Non-pigmented ciliary epithelial cell (primary cell): ENCODE results near the gene SLC25A20.
"Not testable (repeated sequence)": the region's sequence is repeated elsewhere in the genome, so short reads cannot be mapped to it uniquely, and the experiment has no call there.

Experiments
- DNase-seq: peaks from one replicate; pipeline ENCODE4 v3.0.0-alpha.2; 2010; ENCODE audit warnings: low read depth

The SLC25A20 gene, protein sequence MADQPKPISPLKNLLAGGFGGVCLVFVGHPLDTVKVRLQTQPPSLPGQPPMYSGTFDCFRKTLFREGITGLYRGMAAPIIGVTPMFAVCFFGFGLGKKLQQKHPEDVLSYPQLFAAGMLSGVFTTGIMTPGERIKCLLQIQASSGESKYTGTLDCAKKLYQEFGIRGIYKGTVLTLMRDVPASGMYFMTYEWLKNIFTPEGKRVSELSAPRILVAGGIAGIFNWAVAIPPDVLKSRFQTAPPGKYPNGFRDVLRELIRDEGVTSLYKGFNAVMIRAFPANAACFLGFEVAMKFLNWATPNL

DNA sequence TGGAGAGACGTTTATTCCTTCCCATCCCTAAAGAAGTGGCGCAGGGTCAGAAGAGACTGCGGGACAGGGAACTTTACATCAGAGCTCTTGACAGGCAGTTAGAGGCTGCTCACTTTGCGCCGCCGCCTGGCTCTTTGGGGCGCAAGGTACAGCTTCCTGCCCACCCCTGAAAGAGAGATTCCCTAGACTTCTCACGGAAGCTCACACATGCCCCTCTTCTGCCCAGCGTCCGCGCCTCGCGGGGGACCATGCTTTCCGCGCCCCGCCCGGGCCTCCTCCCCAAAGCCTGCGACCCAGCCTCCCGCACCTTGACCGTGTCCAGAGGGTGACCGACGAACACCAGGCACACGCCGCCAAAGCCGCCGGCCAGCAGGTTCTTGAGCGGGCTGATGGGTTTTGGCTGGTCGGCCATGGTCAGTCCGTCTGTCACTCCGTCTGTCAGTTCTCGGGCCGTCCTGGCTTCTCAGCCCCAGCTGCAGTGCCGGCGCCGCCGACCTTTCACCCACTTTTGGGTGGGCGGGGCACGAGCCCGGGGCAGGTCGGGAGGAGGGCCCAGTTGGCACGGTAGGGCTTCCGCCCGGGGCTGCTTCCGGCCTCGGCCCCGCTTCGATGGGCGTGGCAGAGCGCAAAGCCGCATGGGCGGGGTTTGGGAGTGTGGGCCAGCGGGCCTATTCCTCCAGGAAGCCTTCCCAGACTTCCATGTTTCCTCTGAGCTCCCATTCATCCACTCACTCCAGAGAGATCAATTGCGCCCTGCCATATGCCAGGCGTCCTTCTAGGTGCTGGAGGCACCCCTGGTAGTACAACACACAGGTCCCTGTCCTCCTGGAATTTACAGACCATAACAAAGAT, at the start of gene SLC25A20:
Gene SLC25A20 (minus strand): TSS at position 500 of the 852 bp plus-strand sequence. CDS start 88 bp downstream, at position 412.
- DNase-seq: peak; percentile 20

DNA sequence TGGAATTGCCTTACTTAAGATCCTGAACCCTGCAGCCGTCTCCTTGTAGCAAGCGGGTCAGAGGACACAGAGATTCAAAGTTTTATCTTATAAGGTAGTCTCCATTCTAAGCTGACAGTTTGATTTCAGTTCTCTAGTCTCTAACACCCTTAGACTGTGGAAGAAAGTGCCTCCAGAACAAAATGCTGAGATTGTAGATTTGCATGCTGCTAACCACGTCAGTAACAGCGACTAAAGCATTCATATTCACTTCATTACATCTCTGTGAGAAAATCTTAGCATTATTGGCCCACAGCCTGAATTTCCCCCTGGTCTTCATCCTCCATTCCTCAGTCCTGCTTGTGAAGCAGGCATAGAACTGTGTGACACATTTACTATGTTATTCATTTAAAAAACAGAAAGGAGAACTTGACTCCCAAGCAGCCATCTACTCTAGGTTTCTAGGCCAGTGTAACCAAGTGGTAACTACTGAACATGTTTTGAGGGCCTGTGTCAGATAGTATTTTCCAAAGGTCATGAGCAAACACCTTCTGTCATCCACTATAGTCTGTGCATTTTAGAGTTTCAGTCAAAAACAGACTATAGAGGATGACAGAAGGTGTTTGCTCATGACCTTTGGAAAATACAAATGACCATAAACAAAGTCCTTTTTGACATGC, 47.3 kb upstream of the SLC25A20 start:
- no peak for DNase-seq

DNA sequence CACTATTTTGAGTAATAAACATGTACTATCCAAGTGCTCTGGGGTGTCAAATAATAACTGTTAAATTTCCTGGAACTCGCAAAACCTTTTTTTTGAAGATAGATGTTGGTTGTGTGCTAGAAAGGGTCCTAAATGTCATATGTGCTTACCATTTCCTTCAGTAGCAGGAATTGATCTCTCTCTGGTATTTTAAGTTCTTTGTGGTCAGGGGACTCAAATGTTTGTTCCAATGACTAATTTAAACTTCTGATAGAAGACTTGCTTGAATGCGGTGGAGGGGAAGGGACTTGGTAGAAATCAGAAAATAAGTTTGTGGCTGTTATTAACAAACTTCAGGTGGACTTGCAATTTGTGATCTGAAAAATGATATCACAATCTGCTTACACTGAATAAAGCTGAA, 46.8 kb upstream of the SLC25A20 start:
- DNase-seq: no peak

DNA sequence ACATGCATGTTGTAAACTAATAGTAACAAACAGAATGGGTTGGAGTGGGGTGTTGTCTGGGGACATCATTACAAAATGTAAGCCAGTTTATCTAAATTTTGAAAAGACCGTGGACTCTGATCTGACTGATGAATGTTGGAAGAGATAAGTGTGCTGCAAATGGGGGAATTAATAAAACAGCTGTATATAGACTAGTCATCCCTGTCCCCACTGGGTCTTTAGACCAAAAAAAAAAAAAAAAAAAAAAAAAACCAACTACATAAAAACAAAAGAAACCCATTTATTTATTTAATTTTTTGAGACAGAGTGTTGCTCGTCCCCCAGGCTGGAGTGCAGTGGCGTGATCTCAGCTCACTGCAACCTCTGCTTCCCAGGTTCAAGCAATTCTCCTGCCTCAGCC, 40.0 kb upstream of the SLC25A20 start:
- DNase-seq: no peak

DNA sequence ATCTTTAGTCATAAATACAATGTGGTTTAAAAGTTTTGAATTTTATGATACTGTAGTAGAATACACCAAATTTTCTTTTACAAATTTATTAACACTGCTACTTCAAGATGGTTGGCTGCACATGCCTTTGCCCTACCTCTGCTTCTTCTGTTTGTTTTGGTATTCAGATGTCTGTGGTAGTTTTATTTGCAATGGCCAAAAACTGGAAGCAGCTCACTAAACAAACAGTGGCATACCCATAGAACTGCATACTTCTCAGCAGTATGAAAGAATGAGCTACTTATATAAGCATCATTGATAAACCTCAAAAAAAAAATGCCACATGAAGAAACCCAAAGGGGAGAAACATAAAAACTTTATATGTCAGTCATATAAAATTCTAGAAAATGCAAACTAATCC, 39.5 kb upstream of the SLC25A20 start:
- DNase-seq: no peak

DNA sequence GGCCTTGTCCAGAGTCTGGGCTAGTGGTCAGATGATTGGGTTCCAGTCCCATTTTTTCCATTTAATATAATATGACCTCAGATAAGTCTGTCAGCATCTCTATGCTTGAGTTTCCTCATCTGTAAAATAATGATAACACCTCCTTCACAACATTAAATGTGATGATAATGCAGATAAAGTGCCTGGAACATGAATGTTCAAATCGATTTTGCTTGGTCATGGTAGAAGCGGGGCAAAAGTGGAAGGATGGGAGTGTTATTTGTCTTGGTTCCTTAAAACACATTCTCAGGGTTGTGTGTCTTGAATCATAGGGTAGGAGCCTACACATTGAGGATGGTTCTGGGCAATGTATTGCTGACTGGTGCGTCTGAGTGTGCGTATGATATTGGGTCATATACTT, 36.8 kb upstream of the SLC25A20 start:
- no peak for DNase-seq

DNA sequence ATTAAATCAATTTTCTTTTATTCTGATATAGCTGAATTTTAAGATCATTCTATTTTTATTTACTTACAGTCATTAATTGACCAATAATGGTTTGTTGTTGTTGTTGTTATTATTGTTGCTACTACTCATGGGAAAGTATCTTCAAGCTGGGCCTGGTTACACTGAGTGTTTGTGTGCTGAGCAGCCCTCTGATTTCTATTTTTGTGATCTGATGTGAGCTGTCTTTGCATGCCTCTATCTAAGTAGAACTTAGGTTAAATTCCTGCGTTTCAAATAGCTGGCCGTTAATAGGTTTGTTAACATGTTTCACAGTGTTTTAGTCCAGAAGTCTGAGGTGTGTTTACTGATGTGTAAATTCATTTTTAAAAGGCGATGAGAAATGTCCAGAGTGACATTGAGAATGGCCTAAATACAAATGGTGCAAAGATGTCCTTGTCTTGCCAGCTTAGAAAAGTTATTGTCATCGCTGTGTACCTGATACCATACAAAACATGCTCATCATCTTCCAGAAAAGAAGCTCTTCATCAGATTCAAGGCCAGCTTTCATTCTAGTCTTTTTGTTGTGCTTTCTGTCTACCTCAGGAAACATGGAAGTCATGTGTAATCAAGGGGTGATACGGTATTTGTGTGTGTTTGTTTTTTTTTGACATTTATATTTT, 35.8 kb upstream of the SLC25A20 start:
- DNase-seq: no peak

DNA sequence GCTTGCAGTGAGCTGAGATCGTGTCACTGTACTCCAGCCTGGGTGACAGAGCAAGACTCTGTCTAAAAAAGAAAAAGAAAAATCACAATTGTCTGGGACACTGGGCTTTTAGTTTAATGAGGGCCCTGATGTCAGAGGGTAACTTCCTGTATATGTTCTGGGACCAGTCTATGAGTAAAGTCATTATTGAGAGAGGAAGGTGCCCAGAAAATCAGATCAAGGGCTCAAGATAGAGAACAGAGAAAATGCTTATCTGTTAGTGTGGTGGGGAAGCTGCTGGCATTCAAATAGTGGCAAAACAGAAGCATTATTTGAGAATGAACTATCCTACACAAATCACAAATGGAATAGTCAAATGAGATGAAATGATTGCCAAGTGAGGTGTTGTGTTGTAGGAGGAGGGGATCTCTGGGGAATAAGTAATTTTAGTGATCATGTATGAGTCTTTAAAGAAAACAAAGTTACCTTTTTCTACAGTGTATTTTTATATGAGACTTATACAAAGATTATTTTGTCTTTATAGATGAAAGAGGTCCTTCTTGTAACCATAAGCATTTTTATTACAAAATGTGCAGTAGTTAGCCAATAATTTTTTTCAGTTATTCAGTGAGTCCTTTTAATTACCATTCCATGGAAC, 33.4 kb upstream of the SLC25A20 start:
- DNase-seq: no peak

DNA sequence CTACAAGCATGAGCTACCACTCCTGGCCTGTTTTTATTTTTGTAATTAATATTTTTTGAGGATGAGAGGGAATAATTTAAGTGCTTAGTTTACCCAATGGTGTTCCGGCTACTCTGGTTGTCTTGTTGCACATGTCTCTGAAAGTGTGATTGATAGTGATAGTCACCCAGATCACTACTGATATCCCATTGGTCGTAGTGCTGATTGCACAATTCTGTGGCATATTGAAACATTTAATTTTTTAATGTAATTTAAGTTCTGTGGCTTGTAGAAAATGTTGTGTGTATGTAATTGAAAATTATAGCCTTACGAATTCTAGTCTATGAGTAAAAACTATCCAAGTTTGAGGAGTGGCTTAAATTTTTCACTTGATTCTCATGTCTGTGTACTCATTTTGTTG, 31.9 kb upstream of the SLC25A20 start:
- DNase-seq: no peak

DNA sequence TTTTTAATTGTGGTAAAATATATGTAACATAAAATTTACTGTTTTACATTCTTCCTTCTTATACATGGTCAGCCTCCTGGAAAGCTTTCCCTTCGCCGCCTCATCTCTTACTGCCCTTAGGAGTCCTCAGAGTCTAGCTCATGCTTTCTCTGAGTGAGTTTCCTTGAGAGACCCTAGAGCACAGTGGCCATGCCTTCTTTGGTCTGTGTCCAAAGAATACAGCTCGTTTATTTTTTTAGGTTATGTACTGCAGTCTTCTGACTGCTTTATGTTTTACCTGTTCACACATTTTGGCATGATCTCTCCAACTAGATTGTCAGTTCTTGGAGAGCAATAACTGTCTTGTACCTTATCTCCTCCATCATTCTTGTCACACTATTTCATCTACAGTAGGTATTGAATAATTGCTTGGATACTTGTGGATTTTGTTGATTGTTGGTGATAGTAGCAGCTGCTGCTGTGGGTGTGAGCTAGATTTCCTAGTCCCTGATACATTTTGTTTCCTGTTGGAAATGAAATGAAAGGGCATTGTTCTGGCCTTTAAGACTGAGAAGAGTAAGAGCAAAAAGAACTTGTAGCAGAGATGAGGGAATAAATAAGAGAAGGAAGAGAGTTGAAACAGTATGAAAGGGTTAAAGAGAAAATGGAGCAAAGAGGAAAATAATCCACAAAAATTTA, 30.8 kb upstream of the SLC25A20 start:
- DNase-seq: no peak

DNA sequence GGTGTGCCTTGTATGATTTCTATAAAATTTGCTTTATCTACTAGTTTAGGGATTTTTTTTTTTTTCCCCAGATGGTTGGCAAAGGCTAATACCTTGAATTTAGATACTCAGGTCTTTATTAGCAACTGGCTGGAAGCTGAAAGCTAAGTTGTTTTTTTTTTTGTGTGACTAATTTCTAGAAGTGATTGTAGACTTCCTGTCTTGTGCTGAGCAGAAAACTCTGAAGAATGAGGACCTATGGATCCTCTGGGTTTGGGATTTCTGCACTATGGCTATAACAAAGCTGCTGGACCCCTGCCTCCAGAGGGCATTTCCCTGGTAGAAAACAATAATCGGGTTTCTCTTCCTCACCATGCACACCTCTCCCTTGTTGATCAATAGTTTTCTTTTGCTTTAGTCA, 30.0 kb upstream of the SLC25A20 start:
- no peak for DNase-seq

DNA sequence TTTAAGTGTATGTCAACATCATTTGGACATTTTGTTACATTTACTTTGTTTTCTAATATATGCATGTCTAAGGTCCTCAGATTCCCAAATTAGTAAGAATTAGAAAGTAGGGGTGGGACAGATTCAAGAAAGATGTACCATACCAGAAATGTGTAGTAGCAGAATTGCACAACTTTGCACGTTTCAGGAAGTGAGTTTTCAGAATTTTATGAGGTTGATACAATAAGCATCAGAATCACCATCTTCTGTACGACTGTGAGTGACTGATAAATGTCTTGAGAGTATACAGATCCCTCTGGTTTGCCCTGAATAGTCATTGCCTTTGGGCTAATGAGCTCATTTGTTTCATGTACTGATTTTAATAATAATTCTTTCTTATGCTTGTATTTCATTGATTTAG, 29.2 kb upstream of the SLC25A20 start:
- DNase-seq: no peak

DNA sequence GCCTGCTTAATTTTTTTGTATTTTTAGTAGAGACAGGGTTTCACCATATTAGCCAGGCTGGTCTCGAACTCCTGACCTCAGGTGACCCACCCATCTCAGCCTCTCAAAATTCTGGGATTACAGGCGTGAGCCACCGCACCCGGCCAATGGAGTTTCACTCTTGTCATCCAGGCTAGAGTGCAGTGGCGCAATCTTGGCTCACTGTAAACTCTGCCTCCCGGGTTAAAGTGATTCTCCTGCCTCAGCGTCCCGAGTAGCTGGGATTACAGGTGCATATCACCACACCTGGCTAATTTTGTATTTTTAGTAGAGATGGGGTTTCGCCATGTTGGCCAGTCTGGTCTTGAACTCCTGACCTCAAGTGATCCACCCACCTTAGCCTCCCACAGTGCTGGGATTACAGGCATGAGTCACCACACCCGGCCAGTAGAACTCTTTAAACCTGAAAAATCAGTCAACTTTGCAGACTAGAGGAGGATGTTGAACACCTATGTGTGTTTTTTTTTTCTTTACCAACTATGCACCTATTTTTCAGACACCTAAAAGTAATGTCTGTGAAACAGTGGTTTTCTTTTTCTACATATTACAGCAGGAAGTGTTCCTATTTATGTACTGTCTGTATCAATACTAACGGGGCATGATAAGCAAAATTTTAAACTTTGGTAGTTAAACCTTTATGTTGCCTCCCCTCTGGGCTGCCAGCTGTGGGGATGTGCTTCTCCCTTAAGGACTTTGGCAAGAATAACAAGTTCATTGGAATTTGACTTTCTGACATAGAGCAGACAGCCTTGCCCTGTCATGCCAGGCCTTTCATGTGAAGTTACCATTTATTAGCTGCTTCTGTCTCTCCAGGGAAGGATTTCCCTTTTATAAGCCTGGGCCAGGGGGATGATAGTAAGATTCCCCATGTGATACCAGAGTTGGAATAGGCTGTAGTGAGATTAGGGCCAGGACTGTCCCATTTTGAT, 28.0 kb upstream of the SLC25A20 start:
- DNase-seq: no peak

DNA sequence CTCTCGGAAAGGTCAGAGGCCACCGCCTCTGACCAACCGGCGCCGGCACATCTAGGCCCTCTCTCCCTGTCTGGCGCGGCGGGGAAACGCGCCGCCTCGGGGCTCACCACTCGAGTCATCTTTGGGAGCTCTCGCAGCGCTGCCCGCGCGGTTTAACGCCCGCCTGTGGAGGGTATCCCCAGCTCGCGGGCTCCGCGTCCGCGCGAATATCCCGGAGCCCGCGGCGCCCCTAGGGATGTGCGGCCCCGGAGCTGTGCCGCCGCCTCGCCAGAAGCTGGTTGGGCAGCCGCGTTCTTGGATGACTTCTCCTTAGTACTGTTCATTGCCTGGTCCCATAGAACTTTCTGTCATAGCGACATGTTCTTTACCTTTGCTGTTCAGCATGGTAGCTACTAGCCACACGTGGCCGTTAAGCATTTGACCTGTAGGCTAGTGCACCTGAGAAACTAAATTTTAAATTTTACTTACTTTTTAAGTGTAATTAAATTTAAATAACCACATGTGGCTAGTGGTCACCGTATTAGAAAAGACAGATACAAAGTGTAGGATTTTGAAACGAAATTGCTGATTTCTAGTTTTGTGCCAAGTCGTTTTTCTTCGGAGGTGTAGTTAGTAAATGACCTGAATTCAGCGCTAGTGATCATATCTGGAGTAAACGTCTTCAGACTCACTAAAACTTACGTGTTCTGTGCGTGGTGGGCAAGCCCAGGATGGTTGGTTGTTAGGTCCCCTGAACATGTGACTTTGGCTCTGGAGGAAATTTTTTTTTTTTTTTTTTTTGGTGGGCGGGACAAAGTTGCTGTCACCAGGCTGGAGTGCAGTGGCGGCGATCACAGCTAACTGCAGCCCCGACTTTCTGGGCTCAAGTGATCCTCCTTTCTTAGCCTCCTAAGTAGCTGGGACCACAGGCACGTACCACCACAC, 20.8 kb upstream of the SLC25A20 start:
- DNase-seq: no peak

DNA sequence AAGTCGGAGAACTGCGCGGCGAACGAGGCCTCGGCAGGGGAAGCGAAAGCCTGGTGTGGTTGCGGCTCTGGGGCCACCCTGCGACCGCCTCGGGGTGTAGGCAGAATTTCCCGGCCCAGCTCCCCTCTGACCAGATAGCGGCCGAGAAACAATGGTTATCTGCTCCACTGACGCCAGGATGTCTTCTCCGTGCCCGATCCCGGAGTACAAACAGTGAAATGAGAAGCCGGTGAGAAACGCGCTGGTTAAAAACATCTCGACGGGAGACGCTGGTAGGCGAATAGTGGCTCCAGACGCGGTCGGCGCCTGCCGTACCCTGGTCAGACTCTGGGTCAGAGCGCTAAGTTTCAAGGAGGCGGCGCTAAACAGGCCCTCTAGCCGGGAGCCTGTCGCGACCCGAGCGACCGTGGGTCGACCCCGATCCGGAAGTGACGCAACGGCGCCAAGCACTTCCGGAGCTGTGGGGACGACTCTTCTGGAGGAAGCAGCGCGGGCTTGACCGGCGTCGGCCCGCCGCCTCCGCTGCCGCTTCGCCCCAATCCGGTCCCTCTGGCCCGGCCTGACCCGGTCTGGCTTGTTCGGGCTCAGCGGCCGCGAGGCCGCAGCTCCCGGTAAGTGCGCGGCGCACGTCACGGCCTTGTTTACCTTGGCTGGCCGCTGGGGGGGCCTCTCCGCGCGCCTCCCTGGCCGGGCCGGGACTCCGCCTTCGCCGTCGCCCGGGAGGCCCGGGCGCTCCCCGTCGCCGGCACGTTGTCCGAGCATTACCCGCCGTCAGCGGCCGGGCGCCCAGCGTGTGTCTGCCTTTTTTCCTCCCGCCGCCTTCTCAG, 19.9 kb upstream of the SLC25A20 start, which contains the start of gene ARIH2:
Gene ARIH2 (plus strand): TSS at position 455 of the 827 bp plus-strand sequence. CDS start 8,717 bp downstream, outside the sequence.
- DNase-seq: no peak

DNA sequence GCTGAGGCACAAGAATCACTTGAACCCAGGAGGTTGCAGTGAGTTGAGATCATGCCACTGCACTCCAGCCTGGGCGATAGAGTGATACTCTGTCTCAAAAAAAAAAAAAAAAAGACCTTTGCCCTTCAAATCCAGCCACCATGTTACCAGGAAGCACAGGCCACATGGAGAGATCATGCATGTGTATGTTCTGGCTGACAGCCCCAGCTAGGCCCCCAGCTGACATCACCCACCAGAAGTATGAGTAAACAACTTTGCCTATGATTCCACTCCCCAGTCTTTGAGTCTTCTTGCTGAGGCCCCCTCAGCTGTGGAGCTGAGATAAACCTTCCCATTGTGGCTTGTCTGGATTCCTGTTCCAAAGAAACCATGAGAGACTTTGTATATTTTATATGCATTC, 16.6 kb upstream of the SLC25A20 start:
- DNase-seq: no peak

DNA sequence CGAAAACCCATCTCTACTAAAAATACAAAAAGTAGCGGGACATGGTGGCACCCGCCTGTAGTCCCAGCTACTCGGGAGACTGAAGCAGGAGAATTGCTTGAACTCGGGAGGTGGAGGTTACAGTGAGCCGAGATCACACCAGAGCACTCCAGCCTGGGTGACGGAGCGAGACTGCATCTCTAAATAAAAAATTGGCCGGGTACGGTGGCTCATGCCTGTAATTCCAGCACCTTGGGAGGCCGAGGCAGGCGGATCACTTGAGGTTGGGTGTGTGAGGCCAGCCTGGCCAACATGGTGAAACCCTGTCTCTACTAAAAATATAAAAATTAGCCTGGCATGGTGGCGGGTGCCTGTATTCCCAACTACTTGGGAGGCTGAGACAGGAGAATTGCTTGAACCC, 8.3 kb upstream of the SLC25A20 start:
- DNase-seq: not testable (repeated sequence)

DNA sequence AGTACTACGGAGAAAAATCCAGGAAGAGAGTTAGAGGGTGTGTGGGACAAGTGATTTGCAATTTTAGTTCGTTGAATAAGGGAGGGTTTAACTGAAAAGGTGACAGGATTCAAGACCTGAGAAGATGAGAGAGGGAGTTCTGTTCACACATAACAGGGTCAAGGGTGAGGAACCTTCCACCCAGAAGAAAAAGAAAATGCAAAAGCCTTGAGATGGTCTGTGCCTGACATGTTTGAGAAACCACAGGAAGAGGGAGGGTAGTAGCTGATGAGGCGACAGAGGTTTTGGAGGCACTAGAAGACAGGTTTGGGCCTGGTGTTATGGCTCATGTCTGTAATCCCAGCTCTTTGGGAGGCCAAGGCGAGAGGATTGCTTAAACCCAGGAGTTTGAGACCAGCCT, 591 bp upstream of the SLC25A20 start:
- no peak for DNase-seq
